Endodermal cell (in vitro differentiated cells): ENCODE data around the gene C2orf81. TPM values are rescaled to one million over a fixed set of nuclear protein-coding genes. Genes with fewer than 3 reads are reported as not detected.

Experiments used
- DNase-seq: peaks from one replicate; pipeline ENCODE4 v3.0.0-alpha.2; 2017
- H3K27ac ChIP-seq: 2 replicates; pipeline ENCODE4 v1.5.1; 2013; ENCODE audit warnings: mild to moderate bottlenecking, low read depth, low read length, moderate library complexity
- H3K27me3 ChIP-seq: 2 replicates; pipeline ENCODE4 v1.6.1; 2013; ENCODE audit warnings: mild to moderate bottlenecking, low read length, moderate library complexity; ENCODE audit not compliant: insufficient read depth, control insufficient read depth, poor library complexity, severe bottlenecking
- H3K36me3 ChIP-seq: 2 replicates; pipeline ENCODE4 v1.7.0; 2013; ENCODE audit warnings: mild to moderate bottlenecking, low read length, moderate library complexity; ENCODE audit not compliant: control insufficient read depth, insufficient read depth
- H3K4me1 ChIP-seq: one replicate; pipeline ENCODE4 v1.7.0; 2013; ENCODE audit warnings: low read length; ENCODE audit not compliant: control insufficient read depth, insufficient read depth
- H3K4me3 ChIP-seq: 2 replicates; pipeline ENCODE4 v1.5.1; 2013; ENCODE audit warnings: mild to moderate bottlenecking, low read length, moderate library complexity
- H3K9ac ChIP-seq: 2 replicates; pipeline ENCODE4 v1.6.1; 2013; ENCODE audit warnings: mild to moderate bottlenecking, low read length, moderate library complexity; ENCODE audit not compliant: poor library complexity, severe bottlenecking; ENCODE audit errors: extremely low read depth
- H3K9me3 ChIP-seq: 2 replicates; pipeline ENCODE4 v1.6.1; 2013; ENCODE audit warnings: mild to moderate bottlenecking, low read length, moderate library complexity; ENCODE audit not compliant: control insufficient read depth
- H3K27ac Mint-ChIP-seq: 2 replicates; pipeline ENCODE4 v1.8.0; 2020; ENCODE audit warnings: mixed read lengths
- H3K27me3 Mint-ChIP-seq: 2 replicates; pipeline ENCODE4 v1.8.0; 2021; ENCODE audit warnings: mild to moderate bottlenecking, mixed read lengths; ENCODE audit not compliant: insufficient read depth
- H3K36me3 Mint-ChIP-seq: 2 replicates; pipeline ENCODE4 v1.8.0; 2020; ENCODE audit warnings: low read depth, mixed read lengths
- H3K4me1 Mint-ChIP-seq: 2 replicates; pipeline ENCODE4 v1.8.0; 2020; ENCODE audit warnings: mixed read lengths
- H3K4me3 Mint-ChIP-seq: 2 replicates; pipeline ENCODE4 v1.8.0; 2020; ENCODE audit warnings: mild to moderate bottlenecking, moderate library complexity, mixed read lengths
- H3K9me3 Mint-ChIP-seq: 2 replicates; pipeline ENCODE4 v1.8.0; 2020; ENCODE audit warnings: mild to moderate bottlenecking, mixed read lengths
- CTCF ChIP-seq: fragments of 200-600 bp; sonication (generic); conservative IDR thresholded peaks from 2 replicates; pipeline ENCODE4 v1.5.0; 2021; ENCODE audit warnings: antibody characterized with exemption, mild to moderate bottlenecking
- WGBS, 2 experiments: methylation state at CpG; one replicate each; pipeline versions ENCODE4 v1.1.5 to v1.1.7; 2013; ENCODE audit warnings: missing lambda C conversion rate in 2 of 2, mixed read lengths in 1 of 2; ENCODE audit not compliant: insufficient coverage in 1 of 2, insufficient read length in 1 of 2; 5-methylcytosine and 5-hydroxymethylcytosine counted together
- total RNA-seq, 2 donors: library from RNA; stranded (reverse); fragmentation: NEBNext Ultra II Directional in 1 of 2; extraction: Animal tissue kit (Norgen Biotek cat#: 25700) in 1 of 2; gene quantifications; 2 replicates in 1 of 2; 3 replicates in 1 of 2; pipeline ENCODE4 v1.2.1, GENCODE V29; 2021

Gene C2orf81
- total RNA-seq, 2 donors from 2014 or later: 3.8 to 4.8 TPM

GRCh38 chr2:74368499-74368898 is 52.9 kb downstream of the C2orf81 start:
- H3K27me3 Mint-ChIP-seq: no peaks in the 10 kb centered on the region
- 95 to 100% methylated on average over 5 of the region's 5 CpGs for WGBS, 2 experiments
- H3K4me3 ChIP-seq: no peak overlapping the region
- H3K9ac ChIP-seq: no peak overlapping the region
- peaks cover 6% of the 10 kb centered on the region for H3K4me1 ChIP-seq
- DNase-seq: no peak
- peaks cover 95% of the 10 kb centered on the region for H3K36me3 ChIP-seq
- peaks cover 13% of the 10 kb centered on the region for H3K4me1 Mint-ChIP-seq
- H3K36me3 Mint-ChIP-seq: peaks cover 77% of the 10 kb centered on the region
- no peaks in the 10 kb centered on the region for H3K27me3 ChIP-seq
- no peaks in the 10 kb centered on the region for H3K9me3 ChIP-seq
- H3K9me3 Mint-ChIP-seq: no peaks in the 10 kb centered on the region
- TF ChIP-seq CTCF: no peak
- no peak overlapping the region for H3K4me3 Mint-ChIP-seq
- H3K27ac ChIP-seq: no peak overlapping the region
- no peak overlapping the region for H3K27ac Mint-ChIP-seq

- WGBS, 2 experiments: 91 to 98% methylated on average over 6 to 7 of the region's 7 CpGs
- no peak for TF ChIP-seq CTCF
- Histone ChIP-seq H3K9ac (no peak overlapping the region), H3K9me3 (no peaks in the 10 kb centered on the region), H3K27me3 (no peaks in the 10 kb centered on the region), H3K27ac (no peak overlapping the region), H3K4me3 (no peak overlapping the region), H3K4me1 (no peaks in the 10 kb centered on the region), H3K36me3 (peaks cover 100% of the 10 kb centered on the region)
- peaks cover 83% of the 10 kb centered on the region for H3K36me3 Mint-ChIP-seq
- no peak overlapping the region for H3K4me3 Mint-ChIP-seq
- H3K27me3 Mint-ChIP-seq: no peaks in the 10 kb centered on the region
- H3K27ac Mint-ChIP-seq: no peak overlapping the region
- no peaks in the 10 kb centered on the region for H3K9me3 Mint-ChIP-seq
- peaks cover 8% of the 10 kb centered on the region for H3K4me1 Mint-ChIP-seq
- DNase-seq: no peak
These were observed 53.6 kb downstream of the C2orf81 start for GRCh38 chr2:74367789-74368188.

GRCh38 chr2:74366036-74366435 is 55.4 kb downstream of the C2orf81 start:
- no peaks in the 10 kb centered on the region for H3K27me3 ChIP-seq
- 94% methylated on average over 3 of the region's 3 CpGs; no CpG with 5 or more reads in 1 of the 2 experiments for WGBS, 2 experiments
- TF ChIP-seq CTCF: no peak
- H3K9me3 ChIP-seq: no peaks in the 10 kb centered on the region
- H3K36me3 Mint-ChIP-seq: peaks cover 93% of the 10 kb centered on the region
- no peak overlapping the region for H3K27ac ChIP-seq
- no peak for DNase-seq
- H3K27ac Mint-ChIP-seq: no peak overlapping the region
- peaks cover 8% of the 10 kb centered on the region for H3K4me1 Mint-ChIP-seq
- H3K4me3 ChIP-seq: no peak overlapping the region
- no peaks in the 10 kb centered on the region for H3K4me1 ChIP-seq
- H3K4me3 Mint-ChIP-seq: no peak overlapping the region
- H3K27me3 Mint-ChIP-seq: no peaks in the 10 kb centered on the region
- H3K9me3 Mint-ChIP-seq: no peaks in the 10 kb centered on the region
- H3K9ac ChIP-seq: no peak overlapping the region
- peaks cover 98% of the 10 kb centered on the region for H3K36me3 ChIP-seq
